ENCODE measurements around the gene SLIT3. TPM values are rescaled to one million over a fixed set of nuclear protein-coding genes. Genes with fewer than 3 reads are reported as not detected.

SLIT3 gene
- total RNA-seq, 1 experiment from 2014 or later = 0.10 TPM

DNA sequence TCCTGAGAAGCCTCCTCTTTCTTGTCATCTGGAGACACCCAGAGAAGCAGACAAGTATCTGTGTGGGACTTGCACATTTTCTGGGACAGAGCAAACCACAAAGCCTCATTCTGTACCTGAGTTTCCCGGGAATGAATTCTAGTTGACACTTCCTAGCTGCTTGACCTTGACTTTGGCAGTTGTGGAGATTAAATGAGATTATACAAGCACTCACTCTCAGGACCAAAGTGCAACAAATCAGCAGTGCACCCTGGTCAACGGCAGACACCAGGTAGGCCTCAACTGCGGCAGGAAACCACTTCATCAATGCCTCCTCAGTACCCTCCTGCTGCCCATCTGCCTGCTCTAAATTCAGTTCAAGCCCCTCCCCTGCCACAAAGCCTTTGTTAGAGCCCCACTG is 607.1 kb downstream of the SLIT3 start:
- no peak overlapping the region for H3K4me2 ChIP-seq (ENCODE audit: low read length)
- no peaks in the 10 kb centered on the region for H3K9me2 ChIP-seq (ENCODE audit: insufficient read depth)
- no peak overlapping the region for H3K4me3 ChIP-seq (replicated peaks in 1 of 2; ENCODE audit: low read depth in 1 of 2, low read length in 2 of 2)
- ATAC-seq (no peak), DNase-seq (ENCODE audit: low read depth, low spot score) (no peak)
- ChIA-PET RAD21 (ENCODE audit: low non-redundant PET in 1 of 2, low total read pairs in 2 of 2, uncharacterized antibody in 2 of 2, unreplicated experiment in 2 of 2) (no interaction called here), POLR2A (no interaction called here), CTCF (no interaction called here)
- no peaks in the 10 kb centered on the region for H3K79me2 ChIP-seq (ENCODE audit: insufficient read depth, low read length)
- no peaks in the 10 kb centered on the region for H3K4me1 ChIP-seq (ENCODE audit: control insufficient read depth in 1 of 2, insufficient read depth in 2 of 2, low read length in 2 of 2)
- no peak for TF ChIP-seq SIN3A (IDR thresholded peaks at IDR 0.05; ENCODE audit: low read depth)
- TF ChIP-seq, protein P1, sequence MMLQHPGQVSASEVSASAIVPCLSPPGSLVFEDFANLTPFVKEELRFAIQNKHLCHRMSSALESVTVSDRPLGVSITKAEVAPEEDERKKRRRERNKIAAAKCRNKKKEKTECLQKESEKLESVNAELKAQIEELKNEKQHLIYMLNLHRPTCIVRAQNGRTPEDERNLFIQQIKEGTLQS (IDR thresholded peaks at IDR 0.05) = no peak
- TF ChIP-seq, protein P2, sequence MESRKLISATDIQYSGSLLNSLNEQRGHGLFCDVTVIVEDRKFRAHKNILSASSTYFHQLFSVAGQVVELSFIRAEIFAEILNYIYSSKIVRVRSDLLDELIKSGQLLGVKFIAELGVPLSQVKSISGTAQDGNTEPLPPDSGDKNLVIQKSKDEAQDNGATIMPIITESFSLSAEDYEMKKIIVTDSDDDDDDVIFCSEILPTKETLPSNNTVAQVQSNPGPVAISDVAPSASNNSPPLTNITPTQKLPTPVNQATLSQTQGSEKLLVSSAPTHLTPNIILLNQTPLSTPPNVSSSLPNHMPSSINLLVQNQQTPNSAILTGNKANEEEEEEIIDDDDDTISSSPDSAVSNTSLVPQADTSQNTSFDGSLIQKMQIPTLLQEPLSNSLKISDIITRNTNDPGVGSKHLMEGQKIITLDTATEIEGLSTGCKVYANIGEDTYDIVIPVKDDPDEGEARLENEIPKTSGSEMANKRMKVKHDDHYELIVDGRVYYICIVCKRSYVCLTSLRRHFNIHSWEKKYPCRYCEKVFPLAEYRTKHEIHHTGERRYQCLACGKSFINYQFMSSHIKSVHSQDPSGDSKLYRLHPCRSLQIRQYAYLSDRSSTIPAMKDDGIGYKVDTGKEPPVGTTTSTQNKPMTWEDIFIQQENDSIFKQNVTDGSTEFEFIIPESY (IDR thresholded peaks at IDR 0.05; ENCODE audit: extremely low read depth, insufficient replicate concordance, low read length) = no peak
- TF ChIP-seq POLR2AphosphoS5 (IDR thresholded peaks at IDR 0.05; ENCODE audit: low read depth, low read length) = no peak
- TF ChIP-seq EGR1 (IDR thresholded peaks at IDR 0.05; ENCODE audit: low read depth) = no peak
- no peak for TF ChIP-seq ZNF274 (IDR thresholded peaks at IDR 0.05; ENCODE audit: low read depth, low read length)
- TF ChIP-seq YY1 (IDR thresholded peaks at IDR 0.05; ENCODE audit: extremely low read depth, insufficient replicate concordance, low read depth, low read length) = no peak
- TF ChIP-seq REST (IDR thresholded peaks at IDR 0.05; ENCODE audit: low read depth) = no peak
- TF ChIP-seq CTCF (IDR thresholded peaks at IDR 0.05 in 2 of 3, conservative IDR thresholded peaks at IDR 0.05 in 1 of 3; ENCODE audit: borderline replicate concordance in 1 of 3, insufficient read depth in 1 of 3, low read depth in 2 of 3, low read length in 2 of 3) = no peak
- no peak for TF ChIP-seq SRF (IDR thresholded peaks at IDR 0.05; ENCODE audit: low read depth)
- TF ChIP-seq ZFX (IDR thresholded peaks at IDR 0.05) = no peak
- no peak for TF ChIP-seq POLR2A (IDR thresholded peaks at IDR 0.05; ENCODE audit: borderline replicate concordance, extremely low read depth, insufficient read depth, insufficient read length)
- TF ChIP-seq, protein P3, sequence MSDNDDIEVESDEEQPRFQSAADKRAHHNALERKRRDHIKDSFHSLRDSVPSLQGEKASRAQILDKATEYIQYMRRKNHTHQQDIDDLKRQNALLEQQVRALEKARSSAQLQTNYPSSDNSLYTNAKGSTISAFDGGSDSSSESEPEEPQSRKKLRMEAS (IDR thresholded peaks at IDR 0.05) = no peak
- TF ChIP-seq EZH2 (IDR thresholded peaks at IDR 0.05) = no peak
- TF ChIP-seq EZH2phosphoT487 (IDR thresholded peaks at IDR 0.05; ENCODE audit: borderline replicate concordance) = no peak
- no peak for TF ChIP-seq CBX3 (IDR thresholded peaks at IDR 0.05; ENCODE audit: low read depth)
- TF ChIP-seq TCF7L2 (IDR thresholded peaks at IDR 0.05; ENCODE audit: borderline replicate concordance, extremely low read depth, insufficient read depth, insufficient read length) = no peak
- no peak for TF ChIP-seq FOSL1 (IDR thresholded peaks at IDR 0.05; ENCODE audit: low read depth)
- intact Hi-C loops (cut with micrococcal nuclease) = no loop called here
- no peaks in the 10 kb centered on the region for H4K20me1 ChIP-seq (ENCODE audit: insufficient read depth)
- no peak overlapping the region for H3K9ac ChIP-seq (ENCODE audit: low read length)
- BruUV-seq (replicated peaks) = no TSS peak
- no peaks in the 10 kb centered on the region for H3K36me3 ChIP-seq (ENCODE audit: control insufficient read depth in 1 of 2, insufficient read depth in 2 of 2, low read length in 2 of 2)
- H3K9me3 ChIP-seq (ENCODE audit: control insufficient read depth in 1 of 2, insufficient read depth in 1 of 2, low read depth in 1 of 2, low read length in 2 of 2) = no peaks in the 10 kb centered on the region
- H3K27ac ChIP-seq (ENCODE audit: low read depth, low read length) = no peak overlapping the region
- peaks cover 35% of the 10 kb centered on the region for H3K27me3 ChIP-seq (ENCODE audit: insufficient read depth, low read length)
- no peak overlapping the region for H2AFZ ChIP-seq (ENCODE audit: low read depth, low read length, poor library complexity, severe bottlenecking)

All from HCT116 (cell line).